Sigmoid colon (tissue), 7 donors: ENCODE measurements around the gene PBOV1. TPM values are rescaled to one million over a fixed set of nuclear protein-coding genes. Genes with fewer than 3 reads are reported as not detected.

Source experiments
- DNase-seq: peaks from one replicate; pipeline ENCODE4 v3.0.0-alpha.2; 2019
- H3K27ac ChIP-seq, 4 donors: fragments of 200-600 bp; sonication (generic); one replicate each; pipeline ENCODE4 v1.5.1; 2016 to 2019; ENCODE audit warnings: mild to moderate bottlenecking in 1 of 4
- H3K27me3 ChIP-seq, 3 donors: fragments of 200-600 bp; sonication (generic); one replicate each; pipeline ENCODE4 v1.5.1; 2019; ENCODE audit warnings: mild to moderate bottlenecking in 1 of 3
- H3K36me3 ChIP-seq, 4 donors: fragments of 200-600 bp; sonication (generic); one replicate each; pipeline ENCODE4 v1.5.1; 2016 to 2019
- H3K4me1 ChIP-seq, 4 donors: fragments of 200-600 bp; sonication (generic); one replicate each; pipeline ENCODE4 v1.5.1; 2017 to 2019
- H3K4me3 ChIP-seq, 4 donors: fragments of 200-600 bp; sonication (generic); one replicate each; pipeline ENCODE4 v1.5.1; 2017 to 2019; ENCODE audit warnings: mild to moderate bottlenecking in 2 of 4, moderate library complexity in 1 of 4
- H3K9me3 ChIP-seq, 4 donors: fragments of 200-600 bp in 3 of 4; sonication (generic) in 3 of 4; one replicate each; pipeline versions ENCODE4 v1.5.1 to v1.6.1; 2013 to 2019
- EP300 ChIP-seq, 4 donors: sonication (generic); formaldehyde crosslinking; IDR thresholded peaks; one replicate each; pipeline ENCODE4 v1.6.1; 2017; ENCODE audit warnings: antibody characterized with exemption in 4 of 4
- POLR2A ChIP-seq, 2 donors: fragments of 450-650 bp; IDR thresholded peaks; one replicate each; pipeline ENCODE4 v1.6.1; 2016; ENCODE audit warnings: antibody characterized with exemption in 2 of 2, mild to moderate bottlenecking in 2 of 2, moderate library complexity in 2 of 2
- POLR2AphosphoS5 ChIP-seq, 4 donors: sonication (generic); formaldehyde crosslinking; IDR thresholded peaks; one replicate each; pipeline ENCODE4 v1.6.1; 2017; ENCODE audit warnings: antibody characterized with exemption in 4 of 4
- WGBS, 2 donors: extraction: QIAGEN DNeasy Blood & Tissue Kit; methylation state at CpG; one replicate each; pipeline ENCODE4 v1.1.7; 2013; 5-methylcytosine and 5-hydroxymethylcytosine counted together
- intact Hi-C: fragments of 100-400 bp; cut with DNase I; formaldehyde crosslinking; loops from one replicate; pipeline ENCODE4 v1.15.1; 2023
- polyA plus RNA-seq, 3 donors: library from polyadenylated mRNA; stranded (reverse); fragments of 200-250 nt; gene quantifications; one replicate each; pipeline ENCODE4 v1.2.3, GENCODE V29; 2013
- total RNA-seq, 4 donors: library from RNA; depleted of rRNA; stranded (reverse); fragments of >200 nt; gene quantifications; one replicate each; pipeline ENCODE4 v1.1.0, GENCODE V29; 2016
- TF ChIP-seq, protein P1 (sequence below), 4 experiments: fragments of 450-650 bp in 3 of 4; fragments of 200-600 bp in 1 of 4; IDR thresholded peaks; one replicate each; pipeline ENCODE4 v1.5.1; 2016 to 2019; ENCODE audit warnings: antibody characterized with exemption in 4 of 4, mild to moderate bottlenecking in 3 of 4, moderate library complexity in 2 of 4
- donor health status: healthy with polysubstance abuse.
- donor health status: Bipolar disorder and iron deficiency.
- donor health status: healthy.

Gene PBOV1
- total and polyA plus RNA-seq, 7 donors: not detected

DNA sequence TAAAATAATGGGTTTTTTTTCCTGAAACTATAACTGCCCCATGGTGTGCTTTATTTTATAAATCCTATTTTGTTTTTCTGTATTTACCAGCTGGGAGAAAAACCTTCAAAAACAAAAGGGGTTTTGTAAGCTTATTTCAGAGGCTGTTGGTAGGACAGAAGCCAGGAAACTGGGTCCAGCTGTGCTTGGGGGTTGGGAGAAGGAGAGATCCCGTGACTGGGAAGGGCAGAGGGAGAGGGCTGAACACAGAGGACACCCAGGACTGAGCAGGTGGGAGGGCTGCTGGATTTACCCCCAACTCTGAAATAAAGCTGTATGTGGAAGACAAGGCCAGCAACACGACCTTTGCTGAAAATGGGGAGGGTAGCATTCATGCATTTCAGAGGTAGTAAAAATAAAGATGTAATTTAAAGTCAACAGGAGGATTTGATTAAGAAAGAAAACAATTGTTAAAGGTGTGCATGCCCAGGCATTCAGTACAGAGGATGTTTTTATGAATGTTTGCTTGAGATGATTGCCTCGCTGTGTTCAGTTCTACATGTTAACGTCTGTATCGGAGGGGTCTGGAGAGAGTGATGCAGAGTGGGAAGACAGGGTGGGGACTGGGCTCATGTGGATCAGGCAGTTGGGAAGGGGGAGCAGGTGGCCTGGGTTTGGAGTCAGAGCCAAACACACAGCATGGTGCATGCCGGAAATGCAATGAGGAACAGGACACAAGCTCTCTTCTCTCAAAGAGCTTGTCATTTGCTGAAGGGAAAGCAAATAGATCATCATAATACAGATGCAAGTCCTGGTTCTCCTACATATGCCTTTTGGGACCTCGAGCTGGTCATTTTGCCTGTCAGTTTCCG, 35.1 kb downstream of the PBOV1 start:
- Histone ChIP-seq H3K4me1 (peaks cover 0 to 3% (median 1%) of the 10 kb centered on the region in 4 donors), H3K27ac (no peak overlapping the region), H3K4me3 (no peak overlapping the region), H3K36me3 (no peaks in the 10 kb centered on the region), H3K27me3 (no peaks in the 10 kb centered on the region), H3K9me3 (peaks cover 0 to 4% (median 0%) of the 10 kb centered on the region in 4 donors)
- intact Hi-C loops: no loop called here
- WGBS, 2 donors: 19 to 60% methylated on average over 8 of the region's 8 CpGs
- TF ChIP-seq, protein P1, sequence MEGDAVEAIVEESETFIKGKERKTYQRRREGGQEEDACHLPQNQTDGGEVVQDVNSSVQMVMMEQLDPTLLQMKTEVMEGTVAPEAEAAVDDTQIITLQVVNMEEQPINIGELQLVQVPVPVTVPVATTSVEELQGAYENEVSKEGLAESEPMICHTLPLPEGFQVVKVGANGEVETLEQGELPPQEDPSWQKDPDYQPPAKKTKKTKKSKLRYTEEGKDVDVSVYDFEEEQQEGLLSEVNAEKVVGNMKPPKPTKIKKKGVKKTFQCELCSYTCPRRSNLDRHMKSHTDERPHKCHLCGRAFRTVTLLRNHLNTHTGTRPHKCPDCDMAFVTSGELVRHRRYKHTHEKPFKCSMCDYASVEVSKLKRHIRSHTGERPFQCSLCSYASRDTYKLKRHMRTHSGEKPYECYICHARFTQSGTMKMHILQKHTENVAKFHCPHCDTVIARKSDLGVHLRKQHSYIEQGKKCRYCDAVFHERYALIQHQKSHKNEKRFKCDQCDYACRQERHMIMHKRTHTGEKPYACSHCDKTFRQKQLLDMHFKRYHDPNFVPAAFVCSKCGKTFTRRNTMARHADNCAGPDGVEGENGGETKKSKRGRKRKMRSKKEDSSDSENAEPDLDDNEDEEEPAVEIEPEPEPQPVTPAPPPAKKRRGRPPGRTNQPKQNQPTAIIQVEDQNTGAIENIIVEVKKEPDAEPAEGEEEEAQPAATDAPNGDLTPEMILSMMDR (IDR thresholded peaks at IDR 0.05): no peak
- TF ChIP-seq POLR2A (IDR thresholded peaks at IDR 0.05): no peak
- no peak for TF ChIP-seq EP300 (IDR thresholded peaks at IDR 0.05)
- TF ChIP-seq POLR2AphosphoS5 (IDR thresholded peaks at IDR 0.05): no peak
- DNase-seq: no peak

DNA sequence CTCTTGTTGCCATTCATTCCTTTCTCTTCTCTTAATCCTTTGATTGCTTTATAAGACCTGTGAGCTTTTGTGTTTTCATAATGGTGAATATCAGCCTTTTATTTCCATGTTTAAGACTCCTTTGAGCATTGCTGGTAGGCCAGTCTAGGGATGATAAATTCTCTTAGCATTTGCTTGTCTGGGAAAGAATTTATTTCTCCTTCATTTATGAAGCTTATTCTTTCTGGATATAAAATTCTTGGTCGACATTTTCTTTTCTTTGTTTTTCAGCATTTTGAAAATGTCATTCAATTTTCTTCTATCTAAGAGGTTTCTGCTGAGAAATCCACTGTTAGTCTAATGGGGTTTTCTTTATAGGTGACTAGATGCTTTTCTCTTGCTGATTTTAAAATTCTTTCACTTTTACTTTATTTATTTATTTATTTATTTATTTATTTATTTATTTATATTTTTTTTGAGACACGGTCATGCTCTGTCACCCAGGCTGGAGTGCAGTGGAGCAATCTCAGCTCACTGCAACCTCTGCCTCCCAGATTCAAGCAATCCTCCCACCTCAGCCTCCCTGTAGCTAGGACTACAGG, 41.5 kb downstream of the PBOV1 start:
- Histone ChIP-seq H3K9me3 (peaks cover 0 to 12% (median 9%) of the 10 kb centered on the region in 4 donors), H3K4me1 (no peaks in the 10 kb centered on the region), H3K27me3 (no peaks in the 10 kb centered on the region), H3K27ac (no peak overlapping the region), H3K4me3 (no peak overlapping the region), H3K36me3 (no peaks in the 10 kb centered on the region)
- intact Hi-C loops: no loop called here
- DNase-seq: no peak
- no peak for TF ChIP-seq POLR2AphosphoS5 (IDR thresholded peaks at IDR 0.05)
- TF ChIP-seq, protein P1 (IDR thresholded peaks at IDR 0.05): no peak
- TF ChIP-seq EP300 (IDR thresholded peaks at IDR 0.05): no peak
- no peak for TF ChIP-seq POLR2A (IDR thresholded peaks at IDR 0.05)
- 92 to 98% methylated on average over 2 of the region's 2 CpGs for WGBS, 2 donors

DNA sequence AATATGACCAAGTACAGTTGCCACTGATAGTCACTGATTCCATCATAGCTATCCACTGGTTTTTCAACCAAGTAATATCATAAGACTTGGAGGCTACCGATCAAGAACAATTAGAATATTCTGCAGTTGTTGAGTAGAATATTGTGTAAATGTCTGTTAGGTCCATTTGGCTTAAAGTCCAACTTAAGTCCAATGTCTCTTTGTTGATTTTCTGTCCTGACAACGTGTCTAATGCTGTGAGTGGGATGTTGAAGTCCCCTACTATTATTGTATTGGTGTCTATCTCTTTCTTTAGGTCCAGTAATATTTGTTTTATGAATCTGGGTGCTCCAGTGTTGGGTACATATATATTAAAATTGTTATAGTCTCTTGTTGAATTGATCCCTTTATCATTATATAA, 42.7 kb downstream of the PBOV1 start:
- TF ChIP-seq EP300 (IDR thresholded peaks at IDR 0.05) (no peak), POLR2AphosphoS5 (IDR thresholded peaks at IDR 0.05) (no peak), POLR2A (IDR thresholded peaks at IDR 0.05) (no peak)
- TF ChIP-seq, protein P1 (IDR thresholded peaks at IDR 0.05): no peak
- no peaks in the 10 kb centered on the region for H3K27me3 ChIP-seq
- H3K4me3 ChIP-seq: no peak overlapping the region
- H3K9me3 ChIP-seq: peaks cover 0 to 12% (median 9%) of the 10 kb centered on the region in 4 donors
- H3K36me3 ChIP-seq: no peaks in the 10 kb centered on the region
- H3K4me1 ChIP-seq: no peaks in the 10 kb centered on the region
- DNase-seq: no peak
- no peak overlapping the region for H3K27ac ChIP-seq
- intact Hi-C loops: no loop called here
- 87 to 91% methylated on average over 2 of the region's 2 CpGs for WGBS, 2 donors

Other genes with a start within 250 kb of the PBOV1 start
- gene PERP, start 111.1 kb downstream of the PBOV1 start, total RNA-seq: 10 to 100 TPM; 35.0 to 41.4 (median 37.1) TPM
- gene PERP, start 111.1 kb downstream of the PBOV1 start, polyA plus RNA-seq: 10 to 100 TPM; 21.7 to 43.7 (median 31.8) TPM
- gene ARFGEF3, start 56.6 kb downstream of the PBOV1 start, total RNA-seq: 1 to 10 TPM; 1.5 to 3.6 (median 2.8) TPM
- 1 to 10 TPM; 3.5 to 5.2 (median 3.6) TPM for gene ARFGEF3, start 56.6 kb downstream of the PBOV1 start, polyA plus RNA-seq
- 1 to 10 TPM in 3 of 4 donors, under 1 TPM in 1; 0.66 to 5.3 (median 3.8) TPM for gene SMIM28, start 159.4 kb upstream of the PBOV1 start, total RNA-seq
- gene SMIM28, start 159.4 kb upstream of the PBOV1 start, polyA plus RNA-seq: 1 to 10 TPM in 1 of 3 donors, not detected in 2; 5.0 TPM
- gene HEBP2, start 185.7 kb upstream of the PBOV1 start, total RNA-seq: 10 to 100 TPM; 46.3 to 75.3 (median 65.5) TPM
- 10 to 100 TPM; 16.6 to 21.0 (median 19.4) TPM for gene HEBP2, start 185.7 kb upstream of the PBOV1 start, polyA plus RNA-seq